ENCODE data around the gene MACROD1.
A peak's percentile ranks its signal among the peaks of the same experiment; 100 is the strongest.

Gene MACROD1

GRCh38 chr11:63999349-64000025 lies 166.4 kb downstream of the MACROD1 start:
- H3K27me3 ChIP-seq = peaks cover 0 to 7% of the 10 kb centered on the region in 2 donors
- peaks cover 22 to 45% (median 42%) of the 10 kb centered on the region in 3 donors for H3K36me3 ChIP-seq
- H3K27ac ChIP-seq = no peak overlapping the region
- peak in 1 of 2 donors; percentile 77 for DNase-seq
- intact Hi-C loops (cut with DNase I; ENCODE audit: low total_unique reads) = loop anchor here (2.0 kb wide), 1 partner anchor 149 kb away; no protein-coding TSS in a partner anchor
- H3K4me1 ChIP-seq = peaks cover 0 to 33% (median 22%) of the 10 kb centered on the region in 4 donors
- peak overlapping the region; percentile 5 to 47 for H3K4me3 ChIP-seq
- no peaks in the 10 kb centered on the region for H3K9me3 ChIP-seq
- TF ChIP-seq, protein P1, sequence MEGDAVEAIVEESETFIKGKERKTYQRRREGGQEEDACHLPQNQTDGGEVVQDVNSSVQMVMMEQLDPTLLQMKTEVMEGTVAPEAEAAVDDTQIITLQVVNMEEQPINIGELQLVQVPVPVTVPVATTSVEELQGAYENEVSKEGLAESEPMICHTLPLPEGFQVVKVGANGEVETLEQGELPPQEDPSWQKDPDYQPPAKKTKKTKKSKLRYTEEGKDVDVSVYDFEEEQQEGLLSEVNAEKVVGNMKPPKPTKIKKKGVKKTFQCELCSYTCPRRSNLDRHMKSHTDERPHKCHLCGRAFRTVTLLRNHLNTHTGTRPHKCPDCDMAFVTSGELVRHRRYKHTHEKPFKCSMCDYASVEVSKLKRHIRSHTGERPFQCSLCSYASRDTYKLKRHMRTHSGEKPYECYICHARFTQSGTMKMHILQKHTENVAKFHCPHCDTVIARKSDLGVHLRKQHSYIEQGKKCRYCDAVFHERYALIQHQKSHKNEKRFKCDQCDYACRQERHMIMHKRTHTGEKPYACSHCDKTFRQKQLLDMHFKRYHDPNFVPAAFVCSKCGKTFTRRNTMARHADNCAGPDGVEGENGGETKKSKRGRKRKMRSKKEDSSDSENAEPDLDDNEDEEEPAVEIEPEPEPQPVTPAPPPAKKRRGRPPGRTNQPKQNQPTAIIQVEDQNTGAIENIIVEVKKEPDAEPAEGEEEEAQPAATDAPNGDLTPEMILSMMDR (IDR thresholded peaks at IDR 0.05) = no peak

- Histone ChIP-seq H3K27me3 (peaks cover 0 to 7% of the 10 kb centered on the region in 2 donors), H3K27ac (no peak overlapping the region), H3K36me3 (peaks cover 22 to 53% (median 49%) of the 10 kb centered on the region in 3 donors), H3K4me1 (peaks cover 0 to 33% (median 22%) of the 10 kb centered on the region in 4 donors), H3K4me3 (peak overlapping the region; percentile 5 to 47), H3K9me3 (no peaks in the 10 kb centered on the region)
- no peak for DNase-seq
- intact Hi-C loops (cut with DNase I; ENCODE audit: low total_unique reads) = no loop called here
- TF ChIP-seq, protein P1 (IDR thresholded peaks at IDR 0.05) = no peak
Observed at GRCh38 chr11:63998558-63999348, 167.2 kb downstream of the MACROD1 start.

GRCh38 chr11:63997801-63998337 lies 168.0 kb downstream of the MACROD1 start:
- no peaks in the 10 kb centered on the region for H3K9me3 ChIP-seq
- no peak for DNase-seq
- no peak overlapping the region for H3K27ac ChIP-seq
- H3K4me3 ChIP-seq = no peak overlapping the region
- intact Hi-C loops (cut with DNase I; ENCODE audit: low total_unique reads) = no loop called here
- H3K4me1 ChIP-seq = peaks cover 0 to 33% (median 22%) of the 10 kb centered on the region in 4 donors
- H3K36me3 ChIP-seq = peaks cover 22 to 61% (median 51%) of the 10 kb centered on the region in 3 donors
- TF ChIP-seq, protein P1 (IDR thresholded peaks at IDR 0.05) = no peak
- peaks cover 0 to 7% of the 10 kb centered on the region in 2 donors for H3K27me3 ChIP-seq

- Histone ChIP-seq H3K9me3 (no peaks in the 10 kb centered on the region), H3K36me3 (peaks cover 22 to 68% (median 51%) of the 10 kb centered on the region in 3 donors), H3K4me3 (no peak overlapping the region), H3K27me3 (peaks cover 0 to 7% of the 10 kb centered on the region in 2 donors), H3K27ac (no peak overlapping the region), H3K4me1 (peaks cover 0 to 32% (median 22%) of the 10 kb centered on the region in 4 donors)
- TF ChIP-seq, protein P1 (IDR thresholded peaks at IDR 0.05) = no peak
- no peak for DNase-seq
- intact Hi-C loops (cut with DNase I; ENCODE audit: low total_unique reads) = no loop called here
Observed at GRCh38 chr11:63997104-63997700, 168.7 kb downstream of the MACROD1 start.

GRCh38 chr11:63996512-63996911 lies 169.4 kb downstream of the MACROD1 start:
- H3K27ac ChIP-seq = no peak overlapping the region
- peaks cover 22 to 75% (median 52%) of the 10 kb centered on the region in 3 donors for H3K36me3 ChIP-seq
- TF ChIP-seq, protein P1 (IDR thresholded peaks at IDR 0.05) = no peak
- H3K27me3 ChIP-seq = peaks cover 0 to 7% of the 10 kb centered on the region in 2 donors
- intact Hi-C loops (cut with DNase I; ENCODE audit: low total_unique reads) = no loop called here
- no peak overlapping the region for H3K4me3 ChIP-seq
- H3K9me3 ChIP-seq = no peaks in the 10 kb centered on the region
- H3K4me1 ChIP-seq = peaks cover 0 to 28% (median 22%) of the 10 kb centered on the region in 4 donors
- DNase-seq = no peak

All from tibial artery (tissue), 4 donors.